Activated CD4-positive, CD25-positive, alpha-beta regulatory T cell treated with anti-CD3 and anti-CD28 coated beads, Interleukin-2, amount 50 U/mL, for 72 hours (primary cell): ENCODE results near the gene BIRC3.
"Not testable (repeated sequence)": the region's sequence is repeated elsewhere in the genome, so short reads cannot be mapped to it uniquely, and the experiment has no call there.

Source experiments
- DNase-seq: peaks from one replicate; pipeline ENCODE4 v3.0.0; 2021

Gene BIRC3

DNA sequence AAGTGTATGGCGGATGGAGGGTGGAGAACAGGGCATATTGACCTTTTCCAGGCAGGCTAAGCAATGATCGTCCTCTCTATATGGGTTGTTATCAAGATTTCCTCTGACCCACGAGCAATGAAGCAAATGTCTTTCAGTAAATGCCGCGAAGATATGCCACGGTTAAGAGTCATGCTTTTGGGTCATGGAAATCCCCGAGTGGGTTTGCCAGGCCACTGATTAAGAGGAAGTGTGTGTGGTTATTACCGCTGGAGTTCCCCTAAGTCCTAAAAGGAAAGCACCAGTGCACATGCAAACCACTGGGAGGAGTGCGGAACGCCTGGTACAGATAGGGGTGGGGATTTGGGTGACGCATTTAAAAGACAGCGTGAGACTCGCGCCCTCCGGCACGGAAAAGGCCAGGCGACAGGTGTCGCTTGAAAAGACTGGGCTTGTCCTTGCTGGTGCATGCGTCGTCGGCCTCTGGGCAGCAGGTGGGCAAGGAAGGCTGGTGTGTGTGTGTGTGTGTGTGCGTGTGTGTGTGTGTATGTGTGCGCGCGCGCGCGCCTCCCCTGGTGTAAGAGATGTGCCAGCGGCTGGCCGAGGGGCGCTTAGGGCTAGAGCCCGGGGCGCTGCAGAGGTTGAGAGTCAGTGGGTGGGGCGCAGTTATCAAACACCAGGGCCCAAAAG, at the start of gene BIRC3:
Gene BIRC3 (plus strand): TSS at position 386 of the 669 bp plus-strand sequence. CDS start 7,026 bp downstream, outside the sequence.
- DNase-seq, result peak; percentile 84

DNA sequence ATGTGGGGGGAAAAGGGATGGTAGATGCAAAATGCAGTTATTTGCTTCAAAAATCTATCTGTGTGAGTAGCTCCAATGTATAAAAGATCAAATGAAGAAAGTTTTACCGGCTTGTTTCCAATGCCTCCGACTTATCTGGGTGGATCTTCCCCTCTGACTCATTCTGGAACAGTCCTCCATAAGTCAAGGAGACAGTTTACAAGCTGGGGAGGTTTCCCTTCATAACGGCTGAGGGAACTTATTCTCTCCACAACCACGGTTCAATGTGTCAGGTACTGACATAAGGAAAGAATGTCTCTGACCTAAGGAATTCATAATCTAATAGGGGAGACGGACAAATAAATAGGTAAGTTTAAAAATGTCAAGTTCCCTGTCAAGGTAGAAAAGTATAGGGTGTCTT, 49.7 kb upstream of the BIRC3 start:
- DNase-seq, result no peak

DNA sequence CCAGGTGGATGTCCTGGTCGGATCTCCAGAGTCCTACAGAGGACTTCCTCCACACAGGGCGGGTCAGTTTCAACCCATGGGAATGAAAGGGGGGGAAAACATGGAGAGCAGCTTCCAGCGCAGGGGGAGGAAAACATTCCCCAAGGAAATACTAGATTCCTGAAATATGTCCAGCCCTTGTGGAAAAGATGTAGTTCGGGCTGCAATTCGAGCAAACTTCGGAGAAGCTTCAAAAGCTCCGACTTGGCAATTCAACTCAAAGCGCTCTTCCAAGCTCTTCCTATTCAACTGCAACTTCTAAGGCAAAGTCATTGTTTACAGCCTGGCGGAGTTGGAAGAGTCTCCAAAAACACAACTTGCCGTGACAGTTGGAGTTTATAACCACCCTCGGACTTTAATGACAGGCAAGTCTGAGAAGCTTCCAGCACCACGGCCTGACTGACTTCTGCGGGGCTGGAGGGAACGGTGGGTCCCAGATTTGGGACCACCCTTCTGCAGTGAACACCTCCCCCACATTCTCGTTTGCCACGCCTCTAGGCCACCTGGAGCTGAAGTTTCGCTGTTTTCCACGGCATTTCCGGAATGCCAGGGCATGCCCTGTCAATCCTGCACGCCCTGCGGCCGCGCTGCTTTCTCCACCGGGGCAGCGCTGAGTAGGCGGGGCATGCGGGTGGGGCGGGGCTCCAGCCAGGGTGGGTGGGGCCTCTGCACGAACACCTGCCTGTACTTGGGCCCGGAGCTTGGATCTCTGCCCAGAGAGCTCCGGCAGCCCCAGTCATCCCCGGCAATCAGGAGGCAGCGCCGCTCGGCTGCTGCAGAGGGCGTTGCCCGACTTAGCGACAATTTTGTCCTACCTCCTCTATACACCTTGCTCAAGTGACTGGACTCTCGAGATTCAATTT, 49.0 kb upstream of the BIRC3 start:
- DNase-seq, result peak; percentile 62

DNA sequence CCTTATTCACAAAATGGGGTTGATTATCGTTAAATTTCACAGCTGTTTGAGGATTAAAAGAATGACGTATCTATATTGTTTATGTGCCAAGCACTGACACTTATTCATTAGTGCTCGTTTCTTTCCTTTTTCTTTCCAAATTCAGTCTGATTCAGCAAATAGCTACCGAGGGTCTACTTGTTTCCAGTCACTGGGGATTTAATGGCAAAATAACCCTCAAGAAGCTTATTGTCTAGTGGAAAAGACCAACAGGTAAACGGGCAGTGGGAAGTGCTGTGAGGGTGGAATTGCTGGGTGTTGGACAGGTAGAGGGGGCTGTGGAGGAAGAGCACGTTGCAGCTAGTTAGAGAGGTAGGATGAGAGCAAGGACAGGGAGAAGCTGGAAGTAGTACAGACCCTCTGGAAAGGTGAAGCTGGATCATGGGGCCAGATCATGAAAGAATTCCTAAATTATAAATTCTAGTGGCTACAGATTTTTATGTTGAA, 48.3 kb upstream of the BIRC3 start:
- no peak for DNase-seq

DNA sequence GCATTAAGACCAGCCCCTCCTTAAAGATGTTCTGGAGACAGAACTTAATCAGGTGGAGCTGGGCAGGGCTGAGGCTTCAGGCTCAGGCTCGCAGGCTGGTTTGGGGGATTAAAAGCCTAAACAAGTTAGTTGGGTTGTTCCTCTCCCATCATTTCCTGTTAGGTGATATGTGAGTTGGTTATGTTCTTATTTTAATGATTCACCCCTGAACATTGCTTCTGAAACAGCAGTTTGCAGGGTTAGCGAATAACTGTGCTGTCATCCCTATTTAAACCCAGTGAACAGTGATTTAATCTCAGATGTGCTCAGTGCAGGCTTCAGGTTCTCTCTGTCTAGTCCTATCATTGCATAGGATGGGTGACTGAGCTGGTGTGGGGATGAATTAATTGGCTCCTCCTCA, 47.4 kb upstream of the BIRC3 start:
- no peak for DNase-seq

DNA sequence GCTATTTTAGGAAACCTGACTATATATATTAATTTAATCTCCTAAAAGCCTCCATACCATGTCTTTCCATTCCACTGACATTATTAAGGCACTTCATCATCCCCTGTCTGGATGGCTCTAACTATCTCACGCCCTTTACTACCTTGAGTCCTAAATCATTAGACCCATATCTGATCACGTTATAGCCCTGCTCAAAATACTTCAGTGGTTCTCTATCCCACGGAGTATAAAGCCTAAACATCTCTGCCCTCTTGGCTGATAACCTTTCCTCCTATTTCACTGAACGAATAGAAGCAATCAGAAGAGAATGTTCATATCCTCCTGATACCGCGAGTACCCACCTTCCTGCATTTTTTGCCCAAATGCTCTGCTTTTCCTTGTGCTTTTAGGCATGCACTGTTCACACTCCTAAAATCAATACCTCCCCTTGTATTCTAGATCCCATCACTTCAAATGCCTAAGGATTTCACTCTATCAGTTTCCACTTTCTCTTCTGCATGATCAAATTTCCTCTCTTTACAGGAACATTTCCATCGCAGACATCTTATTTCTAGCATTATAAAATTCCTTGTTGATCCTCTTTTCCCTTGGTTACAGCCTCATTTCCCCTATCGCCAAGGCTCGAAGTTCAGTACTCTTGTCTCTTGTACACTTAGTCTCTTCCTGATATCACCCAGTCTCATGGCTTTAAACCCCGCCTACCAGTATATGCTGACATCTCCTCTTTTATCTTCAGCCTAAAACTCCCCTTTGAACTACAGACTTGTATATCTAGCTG, 45.0 kb upstream of the BIRC3 start:
- DNase-seq, result no peak

DNA sequence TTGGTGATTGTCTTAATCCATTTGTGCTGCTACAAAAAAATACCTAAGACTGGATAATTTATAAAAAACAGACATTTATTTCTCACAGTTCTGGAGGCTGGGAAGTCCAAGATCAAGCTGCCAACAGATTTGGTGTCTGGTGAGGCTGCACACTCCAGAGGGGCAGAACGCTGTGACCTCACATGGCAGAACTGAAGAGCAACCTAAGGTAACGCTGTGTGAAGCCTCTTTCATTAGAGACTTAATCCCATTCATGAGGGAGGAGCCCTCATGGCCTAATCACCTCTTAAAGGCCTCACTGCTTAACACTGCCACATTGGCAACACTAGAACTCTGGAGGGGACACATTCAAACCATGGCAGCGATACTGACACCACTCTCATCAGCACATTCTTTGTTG, 42.7 kb upstream of the BIRC3 start:
- DNase-seq, result no peak

DNA sequence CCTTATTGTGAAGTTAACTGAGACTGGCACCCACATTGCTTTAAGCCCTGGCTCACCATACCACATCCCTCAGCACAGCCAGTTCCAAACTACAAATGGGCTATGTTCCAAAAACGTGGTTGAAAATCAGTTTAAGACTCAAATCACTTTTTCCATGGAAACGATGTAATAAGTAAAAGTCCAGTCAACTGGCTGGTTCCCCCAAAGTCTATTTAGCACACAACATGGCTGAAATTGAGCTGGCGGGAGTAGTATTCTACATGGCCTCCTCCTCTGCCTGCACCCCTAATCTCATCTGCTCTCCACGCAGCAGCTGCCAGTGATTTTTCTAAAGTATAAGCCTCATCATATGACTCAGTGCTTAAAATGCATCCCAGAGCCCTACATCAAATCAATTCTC, 40.9 kb upstream of the BIRC3 start:
- DNase-seq, result no peak

DNA sequence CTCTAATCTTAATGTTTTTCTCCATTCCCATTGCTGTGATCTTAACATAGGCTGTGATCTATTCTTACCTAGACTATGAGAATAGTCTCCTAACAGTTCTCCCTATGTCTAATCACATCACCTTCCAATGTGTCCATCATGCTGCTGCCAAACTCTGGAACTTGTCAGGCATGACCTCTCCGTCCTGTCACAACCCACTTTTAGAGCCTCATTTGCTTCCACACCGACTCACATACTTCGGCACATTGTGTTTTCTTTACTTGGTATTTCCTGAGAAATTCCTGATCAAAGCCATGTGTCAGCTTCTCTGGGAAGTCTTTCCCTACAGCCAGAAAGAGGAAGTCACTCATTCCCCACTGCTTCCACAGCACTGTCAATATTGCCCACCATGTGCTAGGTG, 40.5 kb upstream of the BIRC3 start:
- DNase-seq, result no peak

DNA sequence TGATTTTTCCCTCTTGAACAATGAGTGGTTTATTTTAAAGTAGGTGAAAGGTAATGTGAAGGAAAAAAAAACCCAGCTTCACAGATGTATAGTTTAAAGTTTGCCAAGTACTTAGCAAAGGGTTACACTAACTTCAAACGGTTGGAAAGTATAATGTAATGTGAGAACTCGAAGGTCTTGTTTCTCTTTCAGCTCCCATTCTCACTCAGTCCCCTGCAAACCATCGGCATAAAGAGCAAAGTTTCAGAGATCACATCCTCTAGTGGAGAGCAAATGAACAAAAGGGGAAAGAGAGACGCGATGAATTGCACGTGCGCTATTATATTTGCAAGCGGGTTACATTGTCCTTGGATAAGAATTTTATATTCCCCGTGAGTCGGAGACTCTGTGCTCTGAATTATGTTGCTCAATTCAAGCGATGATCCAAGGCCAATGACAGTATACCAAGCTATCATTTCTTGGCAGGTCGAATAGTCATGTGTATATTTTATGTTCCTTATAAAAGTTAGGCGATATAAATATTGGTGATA, 37.6 kb upstream of the BIRC3 start:
- no peak for DNase-seq

DNA sequence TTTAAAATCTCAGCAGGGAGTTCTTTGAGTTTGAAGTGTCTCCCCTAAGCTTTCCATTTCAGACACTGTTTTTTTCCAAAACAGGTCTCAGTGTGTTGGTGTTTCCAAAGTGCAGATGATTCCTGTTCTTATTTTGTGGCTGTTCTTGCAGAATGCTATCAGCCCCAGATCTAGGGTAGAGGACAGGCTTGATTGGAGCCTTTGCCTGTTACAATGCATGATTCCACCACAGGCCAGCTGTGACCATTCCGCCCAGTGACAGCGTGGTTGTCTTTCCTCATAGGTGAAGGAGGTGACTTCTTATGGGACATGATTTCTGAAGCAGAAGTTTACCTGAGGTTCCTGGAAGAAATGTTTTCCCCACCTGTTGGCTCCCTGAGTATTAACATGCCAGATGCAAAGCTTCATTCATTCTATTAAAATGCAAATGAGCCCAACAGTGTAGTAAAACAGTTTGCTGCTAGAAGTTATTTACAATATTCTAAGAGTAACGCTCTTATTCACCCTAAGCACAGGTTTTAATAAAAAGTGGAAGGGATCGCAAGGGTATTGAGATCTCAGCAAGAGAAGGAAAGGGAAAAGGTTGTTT, 36.9 kb upstream of the BIRC3 start:
- DNase-seq, result no peak

DNA sequence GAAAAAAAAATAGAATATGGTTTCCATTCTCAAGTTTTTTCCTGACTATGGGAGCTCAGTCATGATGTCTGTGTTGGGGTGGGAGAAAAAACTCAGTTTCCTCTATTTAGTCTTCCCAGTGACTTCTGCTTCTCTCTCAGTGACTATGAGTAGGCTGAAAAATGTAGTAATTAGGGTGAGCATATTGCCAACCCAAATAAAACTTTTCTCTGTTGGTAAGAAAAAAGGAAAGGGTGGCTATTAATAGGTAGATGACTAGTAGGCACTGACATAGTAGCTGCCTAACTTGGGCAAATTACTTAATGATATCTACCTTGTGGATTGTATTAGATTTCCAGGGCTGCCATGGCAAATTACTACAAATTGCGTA, 34.2 kb upstream of the BIRC3 start:
- DNase-seq, result no peak

DNA sequence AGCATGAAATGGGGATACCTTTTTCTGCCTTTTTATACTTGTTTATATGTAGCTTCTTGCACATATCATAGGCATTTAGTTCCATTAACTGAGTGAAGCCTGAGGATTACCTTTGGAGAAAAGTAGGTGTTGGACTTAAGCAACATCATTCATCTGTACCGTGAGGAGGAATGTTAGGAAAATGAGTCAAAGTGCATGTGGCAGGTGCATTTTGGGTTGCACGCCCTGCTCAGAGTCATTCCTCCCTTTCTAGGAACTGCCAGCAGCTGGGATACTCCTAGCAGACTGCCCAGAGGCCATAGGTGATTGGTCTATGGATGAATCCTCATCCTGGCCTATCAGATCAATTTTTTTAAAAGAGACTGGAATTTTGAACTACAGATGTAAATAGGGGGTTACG, 33.3 kb upstream of the BIRC3 start:
- DNase-seq, result no peak

DNA sequence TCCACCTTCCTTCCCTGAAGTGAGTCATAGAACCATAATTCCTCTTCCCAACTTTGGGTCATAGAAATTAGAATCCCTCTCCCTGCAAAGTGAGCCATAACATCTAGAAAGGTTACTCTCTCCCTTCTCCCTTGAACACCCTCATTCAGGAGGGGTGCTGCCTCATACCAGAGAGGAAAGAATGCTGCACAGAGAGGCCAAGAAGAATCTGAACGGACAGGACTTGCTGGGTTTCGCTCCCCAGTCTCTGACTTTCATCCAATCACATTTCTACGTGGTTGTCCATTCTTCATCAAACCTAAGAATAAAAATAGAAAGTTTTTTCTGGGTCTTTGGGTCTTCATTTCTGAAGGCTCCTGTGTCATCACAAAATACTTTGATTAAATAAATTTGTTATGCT, 31.0 kb upstream of the BIRC3 start:
- no peak for DNase-seq

DNA sequence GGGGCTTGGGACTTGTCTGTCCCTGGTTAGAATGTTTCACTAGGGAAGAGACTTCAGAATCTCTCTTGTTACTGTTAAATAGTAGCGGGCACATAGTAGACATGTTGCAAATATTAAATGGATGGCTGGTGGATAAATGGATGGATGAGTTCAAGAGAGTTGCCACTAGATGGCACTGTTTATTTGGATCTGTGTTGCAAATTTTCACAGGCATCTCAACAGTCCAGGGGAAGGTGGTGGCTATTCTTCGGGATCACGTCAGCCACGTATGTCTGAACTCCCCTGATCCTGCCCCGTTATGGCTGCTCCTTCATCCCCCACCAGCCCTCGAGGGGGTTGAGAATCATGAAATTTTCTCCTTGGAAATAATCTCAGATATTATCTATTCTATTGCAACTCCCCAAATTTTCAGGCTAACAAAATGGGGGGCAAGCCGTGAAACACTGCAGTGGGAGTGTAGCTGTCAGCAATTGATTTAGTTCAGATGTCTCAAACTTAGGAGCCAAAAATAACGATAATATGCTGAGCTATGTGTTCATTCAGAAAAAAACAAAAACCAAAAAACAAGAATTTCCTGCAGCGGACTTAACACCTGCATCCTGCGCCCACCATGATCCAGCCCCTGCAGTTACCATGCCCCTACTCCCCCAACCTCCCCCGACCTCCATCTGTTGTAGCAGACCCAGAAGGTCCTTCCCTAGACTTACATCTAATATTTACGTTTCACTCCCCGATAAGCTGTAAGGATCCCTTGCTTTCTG, 29.1 kb upstream of the BIRC3 start:
- DNase-seq, result no peak

DNA sequence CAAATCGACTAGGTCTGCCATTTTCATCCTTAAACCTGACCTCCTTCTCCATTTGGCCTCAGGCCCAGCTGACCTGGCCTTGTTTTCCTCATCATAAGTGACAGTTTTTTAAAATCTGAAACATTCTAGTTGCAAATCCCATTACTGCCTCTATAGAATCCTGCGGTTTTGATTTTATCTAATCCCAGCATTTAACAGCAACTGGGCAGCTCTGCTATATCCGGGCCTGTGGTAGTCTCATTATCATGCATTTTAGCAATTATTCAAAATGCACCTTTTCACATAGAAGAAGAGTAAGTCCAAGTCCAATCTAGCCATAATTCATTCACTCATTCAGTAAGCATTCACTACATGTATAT, 28.6 kb upstream of the BIRC3 start:
- no peak for DNase-seq

DNA sequence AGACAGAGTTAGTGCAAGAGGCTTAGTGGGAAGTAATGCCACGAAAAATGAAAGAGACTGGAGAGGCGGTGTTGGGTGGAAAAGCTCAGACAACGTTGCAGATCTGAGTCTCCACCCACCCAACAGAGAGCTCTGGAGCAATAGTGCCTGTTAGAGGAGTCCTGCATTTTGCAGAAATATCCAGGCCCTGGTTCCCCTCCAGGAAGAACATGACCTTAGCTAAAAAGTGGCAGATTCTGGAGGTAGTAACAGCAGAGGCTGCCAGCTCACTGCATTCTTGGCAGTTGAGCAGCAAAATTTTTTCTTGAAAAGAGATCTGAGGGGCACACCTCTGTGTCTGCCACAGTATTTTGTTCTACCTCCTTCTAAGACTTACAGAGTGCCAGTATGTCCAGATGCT, 27.7 kb upstream of the BIRC3 start:
- no peak for DNase-seq

DNA sequence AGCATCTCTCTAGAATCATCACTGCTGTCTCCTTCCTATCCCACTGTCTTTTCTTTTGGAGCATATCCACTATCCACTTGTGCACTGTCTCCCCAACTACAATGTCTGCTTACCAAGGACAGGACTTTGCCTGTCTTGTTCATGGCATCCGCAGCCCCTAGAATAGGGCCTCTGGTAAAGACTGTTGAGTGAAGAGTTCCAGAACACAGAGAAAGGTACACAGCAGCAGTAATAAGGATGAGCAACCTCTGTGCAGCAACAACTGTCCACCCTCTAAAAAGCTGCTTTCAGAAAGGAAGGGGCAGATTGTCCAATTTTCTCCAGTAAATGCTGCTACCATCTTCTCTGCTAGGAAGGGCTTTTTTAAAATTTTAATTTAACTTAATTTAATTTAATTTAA, 25.5 kb upstream of the BIRC3 start:
- DNase-seq, result no peak

DNA sequence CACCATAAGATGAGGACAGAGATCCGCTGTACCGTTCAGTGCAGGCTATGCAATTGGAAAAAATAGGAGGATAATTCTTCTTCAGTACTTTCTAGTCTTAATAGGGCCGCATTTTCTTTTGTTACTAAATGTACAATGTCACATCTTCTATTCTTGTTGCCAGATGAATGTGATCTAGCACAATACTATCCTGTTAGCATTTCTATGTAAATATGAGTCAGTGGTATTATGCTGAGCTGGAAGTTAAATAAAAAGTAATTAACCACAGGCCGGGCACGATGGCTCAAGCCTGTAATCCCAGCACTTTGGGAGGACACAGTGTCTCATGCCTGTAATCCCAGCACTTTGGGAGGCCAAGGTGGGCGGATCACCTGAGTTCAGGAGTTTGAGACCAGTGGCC, 24.4 kb upstream of the BIRC3 start:
- DNase-seq, result no peak

DNA sequence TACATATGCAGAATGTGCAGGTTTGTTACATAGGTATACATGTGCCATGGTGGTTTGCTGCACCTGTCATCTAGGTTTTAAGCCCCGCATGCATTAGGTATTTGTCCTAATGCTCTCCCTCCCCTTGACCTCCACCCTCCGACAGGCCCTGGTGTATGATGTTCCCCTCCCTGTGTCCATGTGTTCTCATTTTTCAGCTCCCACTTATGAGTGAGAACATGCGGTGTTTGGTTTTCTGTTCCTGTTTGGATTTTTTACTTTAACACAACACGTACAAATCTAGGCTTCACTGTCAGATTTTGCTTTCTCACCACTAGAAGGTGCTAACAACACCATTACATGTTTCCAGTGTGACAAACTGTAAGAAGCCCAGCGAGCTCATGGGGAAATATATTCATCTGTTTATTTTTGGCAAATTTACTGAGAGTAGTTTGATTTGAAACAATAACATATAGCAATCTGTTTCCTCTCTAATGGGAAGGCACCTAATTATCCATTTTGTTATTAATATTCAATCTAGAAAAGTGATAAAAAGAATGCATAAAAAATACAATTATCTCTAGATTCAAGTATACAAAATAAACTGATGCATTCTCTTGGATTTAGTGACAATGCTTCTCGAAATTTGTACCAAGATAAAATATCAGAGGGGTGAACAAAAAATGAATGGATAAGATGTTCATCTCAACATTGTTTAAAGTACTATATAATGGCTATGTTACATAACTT, 23.2 kb upstream of the BIRC3 start:
- DNase-seq, result no peak

DNA sequence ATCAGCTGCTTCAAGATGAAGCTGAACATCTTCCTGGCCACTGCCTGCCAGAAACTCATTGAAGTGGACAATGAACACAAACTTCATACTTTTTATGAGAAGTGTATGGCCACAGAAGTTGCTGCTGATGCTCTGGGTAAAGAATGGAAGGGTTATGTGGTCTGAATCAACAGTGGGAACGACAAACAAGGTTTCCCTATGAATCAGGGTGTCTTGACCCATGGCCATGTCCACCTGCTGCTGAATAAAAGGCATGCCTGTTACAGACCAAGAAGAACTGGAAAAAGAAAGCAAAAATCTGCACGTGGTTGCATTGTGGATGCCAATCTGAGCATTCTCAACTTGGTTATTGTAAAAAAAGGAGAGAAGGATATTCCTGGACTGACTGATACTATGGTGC, 22.2 kb upstream of the BIRC3 start:
- DNase-seq, result no peak

DNA sequence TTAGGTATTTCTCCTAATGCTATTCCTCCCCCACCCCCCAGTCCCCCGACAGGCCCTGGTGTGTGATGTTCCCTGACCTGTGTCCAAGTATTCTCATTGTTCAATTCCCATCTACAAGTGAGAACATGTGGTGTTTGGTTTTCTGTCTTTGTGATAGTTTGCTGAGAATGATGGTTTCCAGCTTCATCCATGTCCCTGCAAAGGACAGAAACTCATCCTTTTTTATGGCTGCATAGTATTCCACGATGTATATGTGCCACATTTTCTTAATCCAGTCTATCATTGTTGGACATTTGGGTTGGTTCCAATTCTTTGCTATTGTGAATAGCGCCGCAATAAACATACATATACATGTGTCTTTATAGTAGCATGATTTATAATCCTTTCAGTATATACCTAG, 20.5 kb upstream of the BIRC3 start:
- DNase-seq, result not testable (repeated sequence)
